Astrocyte of the cerebellum (primary cell): ENCODE data around the gene RPS10.
"Not testable (repeated sequence)": the region's sequence is repeated elsewhere in the genome, so short reads cannot be mapped to it uniquely, and the experiment has no call there.

Experiments used
- DNase-seq: peaks from one replicate; pipeline ENCODE4 v3.0.0-alpha.2; 2011; ENCODE audit warnings: low read depth
- H3K4me3 ChIP-seq: 2 replicates; pipeline ENCODE4 v1.5.1; 2011; ENCODE audit warnings: mild to moderate bottlenecking, low read depth, low read length, moderate library complexity
- CTCF ChIP-seq: IDR thresholded peaks from 2 replicates; pipeline ENCODE4 v1.5.1; 2012; ENCODE audit warnings: low read length, low read depth, moderate library complexity, mild to moderate bottlenecking; ENCODE audit errors: missing control alignments
- in situ Hi-C: cut with HindIII; loops from 2 replicates; pipeline ENCODE4 v1.10.0; 2017; ENCODE audit warnings: low sequenced_read_pairs

Gene RPS10

GRCh38 chr6:34383656-34384320 is 42.1 kb downstream of the RPS10 start:
- no peak for TF ChIP-seq CTCF
- in situ Hi-C loops = no loop called here
- H3K4me3 ChIP-seq = no peak overlapping the region
- DNase-seq = no peak

- DNase-seq = no peak
- in situ Hi-C loops = no loop called here
- TF ChIP-seq CTCF = no peak
- no peak overlapping the region for H3K4me3 ChIP-seq
Measured at GRCh38 chr6:34383161-34383631, 42.7 kb downstream of the RPS10 start.

DNA sequence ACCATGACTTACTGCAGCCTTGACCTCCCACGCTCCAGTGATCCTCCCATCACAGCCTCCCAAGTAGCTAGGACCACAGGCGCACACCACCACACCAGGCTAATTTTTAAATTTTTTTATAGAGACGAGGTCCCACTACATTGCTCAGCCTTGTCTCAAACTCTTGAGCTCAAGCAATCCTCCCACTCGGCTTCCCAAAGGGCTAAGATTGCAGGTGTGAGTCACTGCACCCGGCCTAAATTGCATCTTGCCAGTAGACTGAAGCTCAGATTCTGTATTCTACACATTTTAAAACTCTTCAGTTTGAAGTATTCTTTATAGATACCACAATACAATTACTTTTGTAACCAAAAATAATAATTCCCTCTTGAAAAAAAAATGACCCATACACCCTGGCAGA is 44.8 kb downstream of the RPS10 start:
- no peak for TF ChIP-seq CTCF
- DNase-seq = no peak
- in situ Hi-C loops = no loop called here
- H3K4me3 ChIP-seq = no peak overlapping the region

- no peak for TF ChIP-seq CTCF
- H3K4me3 ChIP-seq = no peak overlapping the region
- DNase-seq = no peak
- in situ Hi-C loops = no loop called here
Measured at GRCh38 chr6:34378470-34378869, 47.4 kb downstream of the RPS10 start.

DNA sequence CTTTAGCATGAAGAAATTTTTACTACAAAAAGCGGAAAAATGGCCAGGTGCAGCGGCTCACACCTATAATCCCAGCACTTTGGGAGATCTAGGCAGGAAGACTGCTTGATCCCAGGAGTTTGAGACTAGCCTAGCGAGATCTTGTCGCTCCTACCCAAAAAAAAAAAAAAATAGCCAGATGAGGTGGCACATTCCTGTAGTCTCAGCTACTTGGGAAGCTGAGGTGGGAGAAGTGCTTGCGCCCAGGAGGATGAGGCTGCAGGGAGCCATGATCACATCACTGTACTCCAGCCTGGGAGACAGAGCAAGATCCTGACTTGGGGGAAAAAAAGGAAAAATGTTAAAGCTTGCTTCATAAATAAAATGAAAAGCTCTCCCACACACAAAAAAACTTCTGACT is 47.9 kb downstream of the RPS10 start:
- TF ChIP-seq CTCF = no peak
- in situ Hi-C loops = no loop called here
- DNase-seq = no peak
- H3K4me3 ChIP-seq = no peak overlapping the region

GRCh38 chr6:34377571-34377970 is 48.3 kb downstream of the RPS10 start:
- H3K4me3 ChIP-seq, DNase-seq, in situ Hi-C loops: not testable (repeated sequence)

DNA sequence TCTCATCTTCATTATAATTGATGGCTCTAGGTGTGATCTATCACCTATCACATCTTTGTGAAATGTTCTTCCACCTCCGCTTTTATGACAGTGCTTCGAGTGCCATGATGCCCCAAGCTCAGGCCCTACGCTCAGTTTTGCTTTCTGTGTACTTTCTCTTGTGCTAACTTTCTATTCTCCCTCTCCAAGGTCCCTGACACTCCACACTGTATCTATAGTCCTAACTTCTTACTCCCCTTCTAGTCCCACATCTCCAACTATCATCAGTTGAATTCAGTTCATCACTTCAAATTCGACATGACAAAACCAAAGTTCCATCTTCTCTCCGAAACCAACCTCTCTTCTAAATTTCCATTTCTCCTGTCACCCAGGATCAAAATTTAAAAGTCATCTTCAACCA is 50.0 kb downstream of the RPS10 start:
- no peak overlapping the region for H3K4me3 ChIP-seq
- in situ Hi-C loops = no loop called here
- DNase-seq = no peak
- no peak for TF ChIP-seq CTCF
